Liver (tissue), 9 donors: ENCODE results near the gene KDM2B. TPM values are rescaled to one million over a fixed set of nuclear protein-coding genes. Genes with fewer than 3 reads are reported as not detected.

Source experiments
- DNase-seq: peaks from one replicate; pipeline ENCODE4 v3.0.0-alpha.2; 2017; ENCODE audit warnings: low spot score
- H3K27ac ChIP-seq, 2 donors: one replicate each; pipeline ENCODE4 v1.7.0; 2013; ENCODE audit warnings: inconsistent platforms in 2 of 2, low read length in 2 of 2, control low read depth in 1 of 2, low read depth in 1 of 2, mild to moderate bottlenecking in 1 of 2
- H3K27me3 ChIP-seq, 4 donors: one replicate each; pipeline versions ENCODE4 v1.6.1 to v1.7.0; 2013; ENCODE audit warnings: low read length in 3 of 4, inconsistent platforms in 1 of 4, mild to moderate bottlenecking in 1 of 4, moderate library complexity in 1 of 4; ENCODE audit not compliant: control insufficient read depth in 4 of 4, insufficient read depth in 4 of 4
- H3K36me3 ChIP-seq, 4 donors: one replicate each; pipeline versions ENCODE4 v1.6.1 to v1.7.0; 2013; ENCODE audit warnings: low read length in 3 of 4, mild to moderate bottlenecking in 3 of 4, low read depth in 1 of 4, moderate library complexity in 1 of 4; ENCODE audit not compliant: control insufficient read depth in 4 of 4, insufficient read depth in 3 of 4
- H3K4me1 ChIP-seq, 4 donors: one replicate each; pipeline versions ENCODE4 v1.6.1 to v1.7.0; 2013; ENCODE audit warnings: low read length in 3 of 4, mild to moderate bottlenecking in 3 of 4, moderate library complexity in 1 of 4; ENCODE audit not compliant: control insufficient read depth in 4 of 4, insufficient read depth in 4 of 4
- H3K4me3 ChIP-seq, 3 donors: one replicate each; pipeline versions ENCODE4 v1.6.1 to v1.7.0; 2013; ENCODE audit warnings: low read length in 3 of 3, control low read depth in 1 of 3, low read depth in 1 of 3, mild to moderate bottlenecking in 1 of 3
- H3K9ac ChIP-seq, 2 donors: one replicate each; pipeline ENCODE4 v1.7.0; 2013; ENCODE audit warnings: low read length in 2 of 2, mild to moderate bottlenecking in 2 of 2, moderate library complexity in 2 of 2, control low read depth in 1 of 2, low read depth in 1 of 2
- H3K9me3 ChIP-seq, 4 donors: one replicate each; pipeline versions ENCODE4 v1.6.1 to v1.7.0; 2013; ENCODE audit warnings: low read length in 3 of 4; ENCODE audit not compliant: control insufficient read depth in 4 of 4
- EGR1 ChIP-seq, 2 donors: IDR thresholded peaks; 2 replicates each; pipeline ENCODE4 v1.6.1; 2016 to 2018; ENCODE audit warnings: antibody characterized with exemption in 2 of 2, low read depth in 2 of 2
- FOXA2 ChIP-seq: IDR thresholded peaks from 2 replicates; pipeline ENCODE4 v1.6.1; 2016; ENCODE audit warnings: antibody characterized with exemption
- GABPA ChIP-seq, 2 donors: IDR thresholded peaks in 1 of 2; conservative IDR thresholded peaks in 1 of 2; 2 replicates each; pipeline ENCODE4 v1.6.1; 2016; ENCODE audit warnings: antibody characterized with exemption in 2 of 2, mild to moderate bottlenecking in 1 of 2, moderate library complexity in 1 of 2
- HNF4A ChIP-seq, 2 donors: conservative IDR thresholded peaks; 2 replicates each; pipeline ENCODE4 v1.6.1; 2016; ENCODE audit warnings: antibody characterized with exemption in 2 of 2, mild to moderate bottlenecking in 2 of 2
- HNF4G ChIP-seq: IDR thresholded peaks from 2 replicates; pipeline ENCODE4 v1.6.1; 2016; ENCODE audit warnings: antibody characterized with exemption
- JUND ChIP-seq, 2 donors: IDR thresholded peaks; 2 replicates each; pipeline ENCODE4 v1.6.1; 2016; ENCODE audit warnings: antibody characterized with exemption in 2 of 2
- SP1 ChIP-seq: IDR thresholded peaks from 2 replicates; pipeline ENCODE4 v1.6.1; 2018; ENCODE audit warnings: antibody characterized with exemption, mild to moderate bottlenecking
- TAF1 ChIP-seq: conservative IDR thresholded peaks from 2 replicates; pipeline ENCODE4 v1.6.1; 2016; ENCODE audit warnings: antibody characterized with exemption, mild to moderate bottlenecking
- YY1 ChIP-seq: IDR thresholded peaks from 2 replicates; pipeline ENCODE4 v1.6.1; 2016; ENCODE audit warnings: antibody characterized with exemption, mild to moderate bottlenecking
- WGBS: extraction: QIAGEN DNeasy Blood & Tissue Kit; methylation state at CpG from one replicate; pipeline ENCODE4 v1.1.7; 2013; 5-methylcytosine and 5-hydroxymethylcytosine counted together
- polyA plus RNA-seq, 2 donors: library from polyadenylated mRNA; stranded (reverse) in 1 of 2; unstranded in 1 of 2; fragments of 200-250 nt in 1 of 2; fragments of >200 nt in 1 of 2; fragmentation: Nextera tagmentation in 1 of 2; extraction: Ambion mirVana in 1 of 2; gene quantifications; one replicate each; pipeline versions ENCODE4 v1.2.1 to v1.2.3, GENCODE V29; 2013 to 2015
- total RNA-seq, 2 donors: library from RNA; depleted of rRNA; stranded (reverse); fragments of >200 nt; gene quantifications; one replicate each; pipeline ENCODE4 v1.2.3, GENCODE V29; 2014
- TF ChIP-seq, protein P1 (sequence below): IDR thresholded peaks from 2 replicates; pipeline ENCODE4 v1.6.1; 2016; ENCODE audit warnings: antibody characterized with exemption
- TF ChIP-seq, protein P2 (sequence below): fragments of 150-350 bp; IDR thresholded peaks from 2 replicates; pipeline ENCODE4 v1.5.1; 2017; ENCODE audit warnings: improper control_type of control experiment, low read depth, low read length; ENCODE audit not compliant: missing input control
- TF ChIP-seq, protein P3 (sequence below): IDR thresholded peaks from 2 replicates; pipeline ENCODE4 v1.6.1; 2016; ENCODE audit warnings: antibody characterized with exemption
- TF ChIP-seq, protein P4 (sequence below): IDR thresholded peaks from 2 replicates; pipeline ENCODE4 v1.6.1; 2016; ENCODE audit warnings: antibody characterized with exemption, mild to moderate bottlenecking
- donor health status: healthy.
- donor health status: healthy.
- donor health status: healthy.
- donor health status: healthy.
- donor health status: healthy.

KDM2B gene
- total and polyA plus RNA-seq, 4 donors, result 7.0 to 34.2 (median 10.6) TPM

DNA sequence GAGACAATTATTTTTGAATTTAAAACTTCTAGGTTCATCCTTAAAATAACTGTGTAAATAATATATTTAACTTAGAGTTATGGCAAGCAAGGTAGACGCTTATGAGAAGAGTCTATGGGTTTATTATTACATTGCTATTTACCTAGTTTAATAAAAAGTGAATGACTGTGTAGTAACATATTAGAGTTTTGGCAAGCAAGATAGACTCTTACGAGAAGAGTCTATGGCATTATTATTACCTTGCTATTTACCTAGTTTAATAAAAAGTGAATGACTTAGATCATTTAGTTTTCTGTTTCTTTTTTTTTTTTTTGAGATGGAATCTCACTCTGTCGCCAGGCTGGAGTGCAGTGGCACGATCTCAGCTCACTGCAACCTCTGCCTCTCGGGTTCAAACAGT is 177.1 kb downstream of the KDM2B start:
- TF ChIP-seq JUND (IDR thresholded peaks at IDR 0.05), result no peak
- TF ChIP-seq, protein P1, sequence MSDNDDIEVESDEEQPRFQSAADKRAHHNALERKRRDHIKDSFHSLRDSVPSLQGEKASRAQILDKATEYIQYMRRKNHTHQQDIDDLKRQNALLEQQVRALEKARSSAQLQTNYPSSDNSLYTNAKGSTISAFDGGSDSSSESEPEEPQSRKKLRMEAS, result no peak
- no peak for TF ChIP-seq EGR1 (IDR thresholded peaks at IDR 0.05; ENCODE audit: low read depth in 2 of 2)
- TF ChIP-seq, protein P2, sequence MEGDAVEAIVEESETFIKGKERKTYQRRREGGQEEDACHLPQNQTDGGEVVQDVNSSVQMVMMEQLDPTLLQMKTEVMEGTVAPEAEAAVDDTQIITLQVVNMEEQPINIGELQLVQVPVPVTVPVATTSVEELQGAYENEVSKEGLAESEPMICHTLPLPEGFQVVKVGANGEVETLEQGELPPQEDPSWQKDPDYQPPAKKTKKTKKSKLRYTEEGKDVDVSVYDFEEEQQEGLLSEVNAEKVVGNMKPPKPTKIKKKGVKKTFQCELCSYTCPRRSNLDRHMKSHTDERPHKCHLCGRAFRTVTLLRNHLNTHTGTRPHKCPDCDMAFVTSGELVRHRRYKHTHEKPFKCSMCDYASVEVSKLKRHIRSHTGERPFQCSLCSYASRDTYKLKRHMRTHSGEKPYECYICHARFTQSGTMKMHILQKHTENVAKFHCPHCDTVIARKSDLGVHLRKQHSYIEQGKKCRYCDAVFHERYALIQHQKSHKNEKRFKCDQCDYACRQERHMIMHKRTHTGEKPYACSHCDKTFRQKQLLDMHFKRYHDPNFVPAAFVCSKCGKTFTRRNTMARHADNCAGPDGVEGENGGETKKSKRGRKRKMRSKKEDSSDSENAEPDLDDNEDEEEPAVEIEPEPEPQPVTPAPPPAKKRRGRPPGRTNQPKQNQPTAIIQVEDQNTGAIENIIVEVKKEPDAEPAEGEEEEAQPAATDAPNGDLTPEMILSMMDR, result no peak
- TF ChIP-seq, protein P3, sequence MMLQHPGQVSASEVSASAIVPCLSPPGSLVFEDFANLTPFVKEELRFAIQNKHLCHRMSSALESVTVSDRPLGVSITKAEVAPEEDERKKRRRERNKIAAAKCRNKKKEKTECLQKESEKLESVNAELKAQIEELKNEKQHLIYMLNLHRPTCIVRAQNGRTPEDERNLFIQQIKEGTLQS, result no peak
- Histone ChIP-seq H3K9me3 (no peaks in the 10 kb centered on the region), H3K27me3 (no peaks in the 10 kb centered on the region), H3K4me3 (no peak overlapping the region), H3K4me1 (peaks cover 2 to 20% (median 16%) of the 10 kb centered on the region in 4 donors), H3K36me3 (peaks cover 3 to 6% (median 4%) of the 10 kb centered on the region in 4 donors), H3K9ac (no peak overlapping the region), H3K27ac (no peak overlapping the region)
- 95% methylated on average over 5 of the region's 5 CpGs for WGBS
- no peak for DNase-seq

DNA sequence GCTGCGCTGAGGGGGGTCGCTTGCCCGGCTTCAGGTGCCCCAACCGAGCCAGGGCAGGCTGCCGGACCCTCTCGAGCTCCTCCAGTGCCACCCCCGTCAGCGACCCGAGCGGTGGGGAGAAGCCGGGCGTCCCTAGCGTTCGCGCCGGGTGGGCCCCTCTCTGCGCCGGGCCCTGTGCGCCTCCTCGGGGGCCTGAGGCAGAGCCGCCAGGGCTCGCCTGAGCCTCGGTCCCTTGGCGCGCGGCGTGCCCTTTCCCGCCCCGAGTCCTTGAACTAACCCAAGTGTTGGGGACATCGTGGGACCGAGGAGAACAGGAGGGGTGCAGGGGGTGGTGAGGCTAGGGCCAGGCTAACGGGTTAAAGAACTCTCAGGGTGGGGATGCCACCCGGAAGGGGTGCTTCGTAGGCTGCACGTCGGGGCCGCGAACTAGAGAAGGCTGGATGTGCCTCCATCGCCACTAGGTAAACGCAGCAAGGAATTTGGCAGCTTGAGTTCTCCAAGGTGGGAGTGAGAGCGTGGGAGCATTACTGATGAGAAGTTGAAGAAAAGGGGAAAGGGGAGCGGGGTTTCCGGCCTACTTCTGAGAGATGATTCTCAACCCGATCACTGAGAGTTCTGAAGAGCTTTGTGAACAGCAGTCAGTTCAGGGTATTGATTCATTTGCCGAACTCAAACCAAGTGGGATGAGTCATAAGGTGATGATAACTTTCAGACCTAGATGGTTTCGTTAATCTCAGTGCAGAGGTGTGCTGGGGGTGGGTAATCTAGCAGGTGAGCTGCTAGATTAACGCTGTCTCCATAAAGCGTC is 180.3 kb downstream of the KDM2B start:
- H3K4me1 ChIP-seq, result peaks cover 2 to 20% (median 16%) of the 10 kb centered on the region in 4 donors
- TF ChIP-seq GABPA (IDR thresholded peaks at IDR 0.05 in 1 of 2, conservative IDR thresholded peaks at IDR 0.05 in 1 of 2), result no peak
- TF ChIP-seq HNF4A (conservative IDR thresholded peaks at IDR 0.05), result no peak
- TF ChIP-seq, protein P2, result no peak
- peak; percentile 67 to 69 for TF ChIP-seq JUND (IDR thresholded peaks at IDR 0.05)
- TF ChIP-seq, protein P1, result no peak
- TF ChIP-seq SP1, result no peak
- no peak for TF ChIP-seq FOXA2
- TF ChIP-seq HNF4G, result no peak
- TF ChIP-seq, protein P3, result no peak
- no peak for TF ChIP-seq YY1
- TF ChIP-seq TAF1, result peak; percentile 20
- TF ChIP-seq, protein P4, sequence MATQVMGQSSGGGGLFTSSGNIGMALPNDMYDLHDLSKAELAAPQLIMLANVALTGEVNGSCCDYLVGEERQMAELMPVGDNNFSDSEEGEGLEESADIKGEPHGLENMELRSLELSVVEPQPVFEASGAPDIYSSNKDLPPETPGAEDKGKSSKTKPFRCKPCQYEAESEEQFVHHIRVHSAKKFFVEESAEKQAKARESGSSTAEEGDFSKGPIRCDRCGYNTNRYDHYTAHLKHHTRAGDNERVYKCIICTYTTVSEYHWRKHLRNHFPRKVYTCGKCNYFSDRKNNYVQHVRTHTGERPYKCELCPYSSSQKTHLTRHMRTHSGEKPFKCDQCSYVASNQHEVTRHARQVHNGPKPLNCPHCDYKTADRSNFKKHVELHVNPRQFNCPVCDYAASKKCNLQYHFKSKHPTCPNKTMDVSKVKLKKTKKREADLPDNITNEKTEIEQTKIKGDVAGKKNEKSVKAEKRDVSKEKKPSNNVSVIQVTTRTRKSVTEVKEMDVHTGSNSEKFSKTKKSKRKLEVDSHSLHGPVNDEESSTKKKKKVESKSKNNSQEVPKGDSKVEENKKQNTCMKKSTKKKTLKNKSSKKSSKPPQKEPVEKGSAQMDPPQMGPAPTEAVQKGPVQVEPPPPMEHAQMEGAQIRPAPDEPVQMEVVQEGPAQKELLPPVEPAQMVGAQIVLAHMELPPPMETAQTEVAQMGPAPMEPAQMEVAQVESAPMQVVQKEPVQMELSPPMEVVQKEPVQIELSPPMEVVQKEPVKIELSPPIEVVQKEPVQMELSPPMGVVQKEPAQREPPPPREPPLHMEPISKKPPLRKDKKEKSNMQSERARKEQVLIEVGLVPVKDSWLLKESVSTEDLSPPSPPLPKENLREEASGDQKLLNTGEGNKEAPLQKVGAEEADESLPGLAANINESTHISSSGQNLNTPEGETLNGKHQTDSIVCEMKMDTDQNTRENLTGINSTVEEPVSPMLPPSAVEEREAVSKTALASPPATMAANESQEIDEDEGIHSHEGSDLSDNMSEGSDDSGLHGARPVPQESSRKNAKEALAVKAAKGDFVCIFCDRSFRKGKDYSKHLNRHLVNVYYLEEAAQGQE, result no peak
- peak; percentile 58 for DNase-seq
- no peaks in the 10 kb centered on the region for H3K27me3 ChIP-seq
- peak overlapping the region; percentile 86 to 90 for H3K27ac ChIP-seq
- H3K36me3 ChIP-seq, result peaks cover 0 to 4% (median 3%) of the 10 kb centered on the region in 4 donors
- peak overlapping the region; percentile 80 to 84 for H3K9ac ChIP-seq
- no peaks in the 10 kb centered on the region for H3K9me3 ChIP-seq
- 2% methylated on average over 48 of the region's 48 CpGs for WGBS
- peak overlapping the region; percentile 86 to 99 (median 95) for H3K4me3 ChIP-seq
